HG02678 (cell line): ENCODE measurements around the gene ZBTB7C.

Experiments used
- ATAC-seq: cut with Tn5 transposase; IDR thresholded peaks from one replicate; pipeline ENCODE4 v1.9.1; 2021; ENCODE audit warnings: mild to moderate bottlenecking, moderate library complexity; ENCODE audit not compliant: unreplicated experiment

Gene ZBTB7C

GRCh38 chr18:48029296-48029986 is 379.7 kb downstream of the ZBTB7C start:
- ATAC-seq: no peak

GRCh38 chr18:48028696-48029095 is 380.5 kb downstream of the ZBTB7C start:
- ATAC-seq: no peak

- ATAC-seq: no peak
Measured at GRCh38 chr18:48028081-48028480, 381.1 kb downstream of the ZBTB7C start.

- no peak for ATAC-seq
Measured at GRCh38 chr18:48027401-48027963, 381.7 kb downstream of the ZBTB7C start.

- no peak for ATAC-seq
Measured at GRCh38 chr18:48026216-48026615, 383.0 kb downstream of the ZBTB7C start.

GRCh38 chr18:48024881-48025660 is 384.1 kb downstream of the ZBTB7C start:
- ATAC-seq: no peak

GRCh38 chr18:48024009-48024512 is 385.1 kb downstream of the ZBTB7C start:
- no peak for ATAC-seq

- no peak for ATAC-seq
Measured at GRCh38 chr18:48023334-48024008, 385.7 kb downstream of the ZBTB7C start.

- no peak for ATAC-seq
Measured at GRCh38 chr18:48022531-48023329, 386.5 kb downstream of the ZBTB7C start.

GRCh38 chr18:48022021-48022420 is 387.2 kb downstream of the ZBTB7C start:
- ATAC-seq: no peak

GRCh38 chr18:48021273-48021914 is 387.8 kb downstream of the ZBTB7C start:
- no peak for ATAC-seq

GRCh38 chr18:48020337-48021250 is 388.6 kb downstream of the ZBTB7C start:
- ATAC-seq: no peak

GRCh38 chr18:48019557-48020325 is 389.4 kb downstream of the ZBTB7C start:
- ATAC-seq: no peak

GRCh38 chr18:48018851-48019250 is 390.3 kb downstream of the ZBTB7C start:
- ATAC-seq: no peak

GRCh38 chr18:48017635-48018034 is 391.5 kb downstream of the ZBTB7C start:
- ATAC-seq: no peak

- no peak for ATAC-seq
Measured at GRCh38 chr18:48013162-48013561, 396.0 kb downstream of the ZBTB7C start.

GRCh38 chr18:48011926-48012465 is 397.2 kb downstream of the ZBTB7C start:
- no peak for ATAC-seq

- no peak for ATAC-seq
Measured at GRCh38 chr18:48010264-48010663, 398.9 kb downstream of the ZBTB7C start.
